Measurements from ENCODE around the gene TFPI.

DNA sequence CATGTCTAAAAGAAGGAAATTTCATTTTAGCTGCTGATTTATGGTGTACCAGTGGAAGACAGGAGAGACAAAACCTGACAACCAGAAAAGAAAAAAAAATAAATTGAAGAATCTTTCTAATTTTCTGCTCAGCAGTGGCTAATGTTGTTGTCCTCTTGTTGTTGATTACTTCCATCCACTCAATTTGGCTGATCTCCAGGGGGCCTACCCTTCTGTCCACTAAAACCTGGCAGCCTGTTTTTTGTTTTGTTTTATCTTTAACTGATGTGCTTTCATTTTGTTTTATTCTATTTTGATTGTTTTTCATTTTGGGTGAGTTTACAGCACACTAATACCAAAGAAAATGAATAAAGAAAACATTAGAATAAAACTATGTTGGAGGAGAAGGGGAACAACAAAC is 27.4 kb downstream of the TFPI start:
- TF ChIP-seq, protein P1, sequence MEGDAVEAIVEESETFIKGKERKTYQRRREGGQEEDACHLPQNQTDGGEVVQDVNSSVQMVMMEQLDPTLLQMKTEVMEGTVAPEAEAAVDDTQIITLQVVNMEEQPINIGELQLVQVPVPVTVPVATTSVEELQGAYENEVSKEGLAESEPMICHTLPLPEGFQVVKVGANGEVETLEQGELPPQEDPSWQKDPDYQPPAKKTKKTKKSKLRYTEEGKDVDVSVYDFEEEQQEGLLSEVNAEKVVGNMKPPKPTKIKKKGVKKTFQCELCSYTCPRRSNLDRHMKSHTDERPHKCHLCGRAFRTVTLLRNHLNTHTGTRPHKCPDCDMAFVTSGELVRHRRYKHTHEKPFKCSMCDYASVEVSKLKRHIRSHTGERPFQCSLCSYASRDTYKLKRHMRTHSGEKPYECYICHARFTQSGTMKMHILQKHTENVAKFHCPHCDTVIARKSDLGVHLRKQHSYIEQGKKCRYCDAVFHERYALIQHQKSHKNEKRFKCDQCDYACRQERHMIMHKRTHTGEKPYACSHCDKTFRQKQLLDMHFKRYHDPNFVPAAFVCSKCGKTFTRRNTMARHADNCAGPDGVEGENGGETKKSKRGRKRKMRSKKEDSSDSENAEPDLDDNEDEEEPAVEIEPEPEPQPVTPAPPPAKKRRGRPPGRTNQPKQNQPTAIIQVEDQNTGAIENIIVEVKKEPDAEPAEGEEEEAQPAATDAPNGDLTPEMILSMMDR (IDR thresholded peaks at IDR 0.05), result no peak
- TF ChIP-seq SMC3 (IDR thresholded peaks at IDR 0.05) (no peak), PHF8 (IDR thresholded peaks at IDR 0.05; ENCODE audit: borderline replicate concordance, low read depth) (no peak), FOSB (CRISPR knock-in tag; IDR thresholded peaks at IDR 0.05) (no peak), SREBF2 (IDR thresholded peaks at IDR 0.05) (no peak)
- TF ChIP-seq, protein P2, sequence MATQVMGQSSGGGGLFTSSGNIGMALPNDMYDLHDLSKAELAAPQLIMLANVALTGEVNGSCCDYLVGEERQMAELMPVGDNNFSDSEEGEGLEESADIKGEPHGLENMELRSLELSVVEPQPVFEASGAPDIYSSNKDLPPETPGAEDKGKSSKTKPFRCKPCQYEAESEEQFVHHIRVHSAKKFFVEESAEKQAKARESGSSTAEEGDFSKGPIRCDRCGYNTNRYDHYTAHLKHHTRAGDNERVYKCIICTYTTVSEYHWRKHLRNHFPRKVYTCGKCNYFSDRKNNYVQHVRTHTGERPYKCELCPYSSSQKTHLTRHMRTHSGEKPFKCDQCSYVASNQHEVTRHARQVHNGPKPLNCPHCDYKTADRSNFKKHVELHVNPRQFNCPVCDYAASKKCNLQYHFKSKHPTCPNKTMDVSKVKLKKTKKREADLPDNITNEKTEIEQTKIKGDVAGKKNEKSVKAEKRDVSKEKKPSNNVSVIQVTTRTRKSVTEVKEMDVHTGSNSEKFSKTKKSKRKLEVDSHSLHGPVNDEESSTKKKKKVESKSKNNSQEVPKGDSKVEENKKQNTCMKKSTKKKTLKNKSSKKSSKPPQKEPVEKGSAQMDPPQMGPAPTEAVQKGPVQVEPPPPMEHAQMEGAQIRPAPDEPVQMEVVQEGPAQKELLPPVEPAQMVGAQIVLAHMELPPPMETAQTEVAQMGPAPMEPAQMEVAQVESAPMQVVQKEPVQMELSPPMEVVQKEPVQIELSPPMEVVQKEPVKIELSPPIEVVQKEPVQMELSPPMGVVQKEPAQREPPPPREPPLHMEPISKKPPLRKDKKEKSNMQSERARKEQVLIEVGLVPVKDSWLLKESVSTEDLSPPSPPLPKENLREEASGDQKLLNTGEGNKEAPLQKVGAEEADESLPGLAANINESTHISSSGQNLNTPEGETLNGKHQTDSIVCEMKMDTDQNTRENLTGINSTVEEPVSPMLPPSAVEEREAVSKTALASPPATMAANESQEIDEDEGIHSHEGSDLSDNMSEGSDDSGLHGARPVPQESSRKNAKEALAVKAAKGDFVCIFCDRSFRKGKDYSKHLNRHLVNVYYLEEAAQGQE (IDR thresholded peaks at IDR 0.05), result no peak

All from A549 (cell line).